Endodermal cell (in vitro differentiated cells): Measurements from ENCODE around the gene ADRA2A. TPM values are rescaled to one million over a fixed set of nuclear protein-coding genes. Genes with fewer than 3 reads are reported as not detected.

ENCODE experiments used
- DNase-seq: peaks from one replicate; pipeline ENCODE4 v3.0.0-alpha.2; 2017
- H3K27ac ChIP-seq: 2 replicates; pipeline ENCODE4 v1.5.1; 2013; ENCODE audit warnings: mild to moderate bottlenecking, low read depth, low read length, moderate library complexity
- H3K27me3 ChIP-seq: 2 replicates; pipeline ENCODE4 v1.6.1; 2013; ENCODE audit warnings: mild to moderate bottlenecking, low read length, moderate library complexity; ENCODE audit not compliant: insufficient read depth, control insufficient read depth, poor library complexity, severe bottlenecking
- H3K36me3 ChIP-seq: 2 replicates; pipeline ENCODE4 v1.7.0; 2013; ENCODE audit warnings: mild to moderate bottlenecking, low read length, moderate library complexity; ENCODE audit not compliant: control insufficient read depth, insufficient read depth
- H3K4me1 ChIP-seq: one replicate; pipeline ENCODE4 v1.7.0; 2013; ENCODE audit warnings: low read length; ENCODE audit not compliant: control insufficient read depth, insufficient read depth
- H3K4me3 ChIP-seq: 2 replicates; pipeline ENCODE4 v1.5.1; 2013; ENCODE audit warnings: mild to moderate bottlenecking, low read length, moderate library complexity
- H3K9ac ChIP-seq: 2 replicates; pipeline ENCODE4 v1.6.1; 2013; ENCODE audit warnings: mild to moderate bottlenecking, low read length, moderate library complexity; ENCODE audit not compliant: poor library complexity, severe bottlenecking; ENCODE audit errors: extremely low read depth
- H3K9me3 ChIP-seq: 2 replicates; pipeline ENCODE4 v1.6.1; 2013; ENCODE audit warnings: mild to moderate bottlenecking, low read length, moderate library complexity; ENCODE audit not compliant: control insufficient read depth
- H3K27ac Mint-ChIP-seq: 2 replicates; pipeline ENCODE4 v1.8.0; 2020; ENCODE audit warnings: mixed read lengths
- H3K27me3 Mint-ChIP-seq: 2 replicates; pipeline ENCODE4 v1.8.0; 2021; ENCODE audit warnings: mild to moderate bottlenecking, mixed read lengths; ENCODE audit not compliant: insufficient read depth
- H3K36me3 Mint-ChIP-seq: 2 replicates; pipeline ENCODE4 v1.8.0; 2020; ENCODE audit warnings: low read depth, mixed read lengths
- H3K4me1 Mint-ChIP-seq: 2 replicates; pipeline ENCODE4 v1.8.0; 2020; ENCODE audit warnings: mixed read lengths
- H3K4me3 Mint-ChIP-seq: 2 replicates; pipeline ENCODE4 v1.8.0; 2020; ENCODE audit warnings: mild to moderate bottlenecking, moderate library complexity, mixed read lengths
- H3K9me3 Mint-ChIP-seq: 2 replicates; pipeline ENCODE4 v1.8.0; 2020; ENCODE audit warnings: mild to moderate bottlenecking, mixed read lengths
- WGBS, 2 experiments: methylation state at CpG; one replicate each; pipeline versions ENCODE4 v1.1.5 to v1.1.7; 2013; ENCODE audit warnings: missing lambda C conversion rate in 2 of 2, mixed read lengths in 1 of 2; ENCODE audit not compliant: insufficient coverage in 1 of 2, insufficient read length in 1 of 2; 5-methylcytosine and 5-hydroxymethylcytosine counted together
- total RNA-seq, 2 donors: library from RNA; stranded (reverse); fragmentation: NEBNext Ultra II Directional in 1 of 2; extraction: Animal tissue kit (Norgen Biotek cat#: 25700) in 1 of 2; gene quantifications; 2 replicates in 1 of 2; 3 replicates in 1 of 2; pipeline ENCODE4 v1.2.1, GENCODE V29; 2021
- TF ChIP-seq, protein P1 (sequence below): fragments of 200-600 bp; sonication (generic); conservative IDR thresholded peaks from 2 replicates; pipeline ENCODE4 v1.5.0; 2021; ENCODE audit warnings: antibody characterized with exemption, mild to moderate bottlenecking

ADRA2A gene
- total RNA-seq, 2 donors from 2014 or later: 0.13 TPM; not detected in 1

DNA sequence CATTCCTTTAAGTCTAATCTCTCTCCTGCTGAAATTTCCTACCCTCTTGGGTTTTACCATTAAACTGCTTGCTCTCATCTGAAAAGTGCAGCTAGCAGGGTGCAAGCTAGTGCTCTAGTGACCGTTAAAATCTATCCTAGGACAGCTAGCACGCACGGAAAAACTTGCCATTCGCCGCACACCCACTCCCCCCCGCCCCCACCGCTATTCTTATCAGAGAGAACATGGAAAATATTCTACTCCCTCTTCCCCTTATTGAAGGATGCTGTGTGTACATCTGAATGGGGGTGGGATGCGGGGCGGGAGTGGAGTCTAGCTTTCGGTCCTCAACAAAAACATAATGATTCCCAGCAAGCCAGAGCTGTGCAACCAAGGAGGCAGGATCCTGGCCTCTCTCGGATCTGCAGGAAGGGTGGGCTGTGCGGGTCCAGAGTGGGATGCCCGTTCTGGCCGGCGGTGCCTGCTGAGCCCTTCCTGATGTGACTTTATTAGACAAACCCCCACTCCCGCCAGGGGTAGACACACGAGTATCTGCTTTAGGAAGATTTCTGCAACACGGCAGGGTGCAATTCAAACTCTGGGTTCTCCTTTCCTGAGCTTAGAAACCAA, 1.1 kb upstream of the ADRA2A start:
- H3K9me3 Mint-ChIP-seq: peaks cover 10% of the 10 kb centered on the region
- peak overlapping the region; percentile 81 for H3K4me3 ChIP-seq
- 42 to 57% methylated on average over 9 to 16 of the region's 18 CpGs for WGBS, 2 experiments
- H3K4me3 Mint-ChIP-seq: no peak overlapping the region
- no peaks in the 10 kb centered on the region for H3K9me3 ChIP-seq
- no peaks in the 10 kb centered on the region for H3K36me3 ChIP-seq
- peaks cover 3% of the 10 kb centered on the region for H3K4me1 Mint-ChIP-seq
- H3K4me1 ChIP-seq: no peaks in the 10 kb centered on the region
- peak; percentile 26 for DNase-seq
- H3K27ac Mint-ChIP-seq: no peak overlapping the region
- no peaks in the 10 kb centered on the region for H3K36me3 Mint-ChIP-seq
- H3K9ac ChIP-seq: no peak overlapping the region
- peaks cover 83% of the 10 kb centered on the region for H3K27me3 Mint-ChIP-seq
- TF ChIP-seq, protein P1, sequence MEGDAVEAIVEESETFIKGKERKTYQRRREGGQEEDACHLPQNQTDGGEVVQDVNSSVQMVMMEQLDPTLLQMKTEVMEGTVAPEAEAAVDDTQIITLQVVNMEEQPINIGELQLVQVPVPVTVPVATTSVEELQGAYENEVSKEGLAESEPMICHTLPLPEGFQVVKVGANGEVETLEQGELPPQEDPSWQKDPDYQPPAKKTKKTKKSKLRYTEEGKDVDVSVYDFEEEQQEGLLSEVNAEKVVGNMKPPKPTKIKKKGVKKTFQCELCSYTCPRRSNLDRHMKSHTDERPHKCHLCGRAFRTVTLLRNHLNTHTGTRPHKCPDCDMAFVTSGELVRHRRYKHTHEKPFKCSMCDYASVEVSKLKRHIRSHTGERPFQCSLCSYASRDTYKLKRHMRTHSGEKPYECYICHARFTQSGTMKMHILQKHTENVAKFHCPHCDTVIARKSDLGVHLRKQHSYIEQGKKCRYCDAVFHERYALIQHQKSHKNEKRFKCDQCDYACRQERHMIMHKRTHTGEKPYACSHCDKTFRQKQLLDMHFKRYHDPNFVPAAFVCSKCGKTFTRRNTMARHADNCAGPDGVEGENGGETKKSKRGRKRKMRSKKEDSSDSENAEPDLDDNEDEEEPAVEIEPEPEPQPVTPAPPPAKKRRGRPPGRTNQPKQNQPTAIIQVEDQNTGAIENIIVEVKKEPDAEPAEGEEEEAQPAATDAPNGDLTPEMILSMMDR: no peak
- H3K27me3 ChIP-seq: peaks cover 80% of the 10 kb centered on the region
- H3K27ac ChIP-seq: no peak overlapping the region

DNA sequence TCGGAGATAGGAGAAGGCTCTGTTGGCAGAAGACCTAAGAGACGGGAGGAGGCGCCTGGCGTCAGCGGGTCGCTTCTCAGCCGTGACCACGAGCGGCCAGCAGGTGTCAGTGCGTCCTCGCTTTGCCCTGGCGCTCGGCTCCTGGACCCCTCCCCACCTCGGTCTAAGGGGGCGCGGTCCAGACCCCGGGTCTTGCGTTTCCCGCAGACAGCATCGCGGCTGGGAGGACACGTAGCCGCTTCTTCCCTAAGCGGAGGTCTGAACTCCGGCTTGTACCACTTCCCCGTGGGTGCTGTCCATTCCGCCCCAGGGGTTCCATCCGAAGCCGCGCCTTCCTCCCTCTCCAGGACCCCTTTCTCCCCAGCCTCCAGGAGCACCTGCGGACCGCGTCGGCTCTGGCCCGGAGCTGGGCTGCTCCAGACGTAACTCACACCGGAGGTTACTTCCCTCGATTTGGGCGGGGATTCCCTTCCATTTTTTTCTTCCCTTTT, 593 bp upstream of the ADRA2A start:
- no peaks in the 10 kb centered on the region for H3K9me3 ChIP-seq
- no peaks in the 10 kb centered on the region for H3K36me3 ChIP-seq
- peaks cover 85% of the 10 kb centered on the region for H3K27me3 ChIP-seq
- whole genome bisulfite sequencing, 2 experiments: 1% methylated on average over 30 to 39 of the region's 39 CpGs
- peaks cover 86% of the 10 kb centered on the region for H3K27me3 Mint-ChIP-seq
- peaks cover 3% of the 10 kb centered on the region for H3K4me1 Mint-ChIP-seq
- H3K9me3 Mint-ChIP-seq: peaks cover 10% of the 10 kb centered on the region
- TF ChIP-seq, protein P1: peak; percentile 95
- H3K4me3 Mint-ChIP-seq: peak overlapping the region; percentile 53
- DNase-seq: peak; percentile 96
- H3K27ac Mint-ChIP-seq: no peak overlapping the region
- H3K4me3 ChIP-seq: peak overlapping the region; percentile 81
- no peaks in the 10 kb centered on the region for H3K4me1 ChIP-seq
- no peak overlapping the region for H3K9ac ChIP-seq
- no peaks in the 10 kb centered on the region for H3K36me3 Mint-ChIP-seq
- H3K27ac ChIP-seq: no peak overlapping the region

DNA sequence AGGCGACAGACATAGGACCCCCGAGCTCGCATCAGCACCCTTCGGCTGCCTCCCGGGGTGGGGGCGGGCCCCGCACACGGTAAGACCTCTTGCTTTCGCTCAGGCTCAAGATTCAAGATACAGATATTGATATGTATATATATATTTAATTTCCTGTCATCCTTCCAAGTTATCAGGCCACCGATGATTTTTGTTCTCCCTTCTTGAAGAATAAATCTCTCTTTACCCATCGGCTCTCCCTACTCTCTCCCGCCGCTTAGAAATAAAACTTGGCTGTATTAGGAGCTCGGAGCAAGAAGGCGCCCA, 603 bp downstream of the ADRA2A start:
- H3K9me3 Mint-ChIP-seq: peaks cover 10% of the 10 kb centered on the region
- H3K27ac ChIP-seq: no peak overlapping the region
- H3K4me3 ChIP-seq: peak overlapping the region; percentile 81
- no peak for DNase-seq
- TF ChIP-seq, protein P1: no peak
- no peaks in the 10 kb centered on the region for H3K4me1 ChIP-seq
- H3K9ac ChIP-seq: no peak overlapping the region
- H3K27me3 Mint-ChIP-seq: peaks cover 89% of the 10 kb centered on the region
- H3K4me3 Mint-ChIP-seq: peak overlapping the region; percentile 53
- 12 to 26% methylated on average over 3 to 11 of the region's 15 CpGs for WGBS, 2 experiments
- H3K9me3 ChIP-seq: no peaks in the 10 kb centered on the region
- H3K27me3 ChIP-seq: peaks cover 94% of the 10 kb centered on the region
- H3K27ac Mint-ChIP-seq: no peak overlapping the region
- peaks cover 7% of the 10 kb centered on the region for H3K4me1 Mint-ChIP-seq
- no peaks in the 10 kb centered on the region for H3K36me3 Mint-ChIP-seq
- no peaks in the 10 kb centered on the region for H3K36me3 ChIP-seq
